Glomerular endothelial cell (primary cell): ENCODE results near the gene SNTB2. TPM values are rescaled to one million over a fixed set of nuclear protein-coding genes. Genes with fewer than 3 reads are reported as not detected.
"Not testable (repeated sequence)": the region's sequence is repeated elsewhere in the genome, so short reads cannot be mapped to it uniquely, and the experiment has no call there.

ENCODE experiments used
- DNase-seq: peaks from one replicate; pipeline ENCODE4 v3.0.0-alpha.2; 2011; ENCODE audit warnings: low read depth, low spot score; ENCODE audit errors: extremely low read depth
- total RNA-seq: library from RNA; depleted of rRNA; stranded (reverse); fragments of >200 nt; gene quantifications from 2 replicates; pipeline ENCODE4 v1.2.3, GENCODE V29; 2015

Gene SNTB2
- 51.4 and 85.3 TPM in 2 replicates for total RNA-seq

GRCh38 chr16:69186642-69187445 lies at the start of gene SNTB2:
Gene SNTB2, plus strand, starts transcription at chr16:69187164. Its CDS starts 3 bp downstream, at chr16:69187167.
- DNase-seq = no peak

GRCh38 chr16:69138608-69139007 lies 48.4 kb upstream of the SNTB2 start:
- no peak for DNase-seq

GRCh38 chr16:69139464-69139863 lies 47.5 kb upstream of the SNTB2 start:
- not testable (repeated sequence) for DNase-seq

GRCh38 chr16:69141014-69141413 lies 46.0 kb upstream of the SNTB2 start:
- DNase-seq = no peak

- DNase-seq = no peak
Observed at GRCh38 chr16:69141936-69142335, 45.0 kb upstream of the SNTB2 start.

- DNase-seq = no peak
Observed at GRCh38 chr16:69143116-69143515, 43.8 kb upstream of the SNTB2 start.

GRCh38 chr16:69145658-69146057 lies 41.3 kb upstream of the SNTB2 start:
- DNase-seq = no peak

GRCh38 chr16:69149621-69150020 lies 37.3 kb upstream of the SNTB2 start:
- DNase-seq = not testable (repeated sequence)

- peak; percentile 64 for DNase-seq
Observed at GRCh38 chr16:69150146-69150865, 36.7 kb upstream of the SNTB2 start.

GRCh38 chr16:69157196-69157595 lies 29.8 kb upstream of the SNTB2 start:
- no peak for DNase-seq

- no peak for DNase-seq
Observed at GRCh38 chr16:69160192-69160591, 26.8 kb upstream of the SNTB2 start.

GRCh38 chr16:69165584-69165983 lies 21.4 kb upstream of the SNTB2 start:
- no peak for DNase-seq

GRCh38 chr16:69166221-69166833 lies 20.6 kb upstream of the SNTB2 start:
- no peak for DNase-seq

GRCh38 chr16:69166946-69167930 lies 19.7 kb upstream of the SNTB2 start:
- DNase-seq = no peak

- DNase-seq = no peak
Observed at GRCh38 chr16:69169051-69169450, 17.9 kb upstream of the SNTB2 start.

GRCh38 chr16:69169607-69170352 lies 17.2 kb upstream of the SNTB2 start:
- DNase-seq = no peak

GRCh38 chr16:69171325-69172084 lies 15.5 kb upstream of the SNTB2 start:
- DNase-seq = no peak

- no peak for DNase-seq
Observed at GRCh38 chr16:69176033-69176800, 10.7 kb upstream of the SNTB2 start.
